Midbrain (tissue), 1 donor: ENCODE results near the gene S100P.
A peak's percentile ranks its signal among the peaks of the same experiment; 100 is the strongest.
"Not testable (repeated sequence)": the region's sequence is repeated elsewhere in the genome, so short reads cannot be mapped to it uniquely, and the experiment has no call there.

Experiments used
- DNase-seq: peaks from one replicate; lab custom pipeline; 2025; lab: John Stamatoyannopoulos, UW

Gene S100P

DNA sequence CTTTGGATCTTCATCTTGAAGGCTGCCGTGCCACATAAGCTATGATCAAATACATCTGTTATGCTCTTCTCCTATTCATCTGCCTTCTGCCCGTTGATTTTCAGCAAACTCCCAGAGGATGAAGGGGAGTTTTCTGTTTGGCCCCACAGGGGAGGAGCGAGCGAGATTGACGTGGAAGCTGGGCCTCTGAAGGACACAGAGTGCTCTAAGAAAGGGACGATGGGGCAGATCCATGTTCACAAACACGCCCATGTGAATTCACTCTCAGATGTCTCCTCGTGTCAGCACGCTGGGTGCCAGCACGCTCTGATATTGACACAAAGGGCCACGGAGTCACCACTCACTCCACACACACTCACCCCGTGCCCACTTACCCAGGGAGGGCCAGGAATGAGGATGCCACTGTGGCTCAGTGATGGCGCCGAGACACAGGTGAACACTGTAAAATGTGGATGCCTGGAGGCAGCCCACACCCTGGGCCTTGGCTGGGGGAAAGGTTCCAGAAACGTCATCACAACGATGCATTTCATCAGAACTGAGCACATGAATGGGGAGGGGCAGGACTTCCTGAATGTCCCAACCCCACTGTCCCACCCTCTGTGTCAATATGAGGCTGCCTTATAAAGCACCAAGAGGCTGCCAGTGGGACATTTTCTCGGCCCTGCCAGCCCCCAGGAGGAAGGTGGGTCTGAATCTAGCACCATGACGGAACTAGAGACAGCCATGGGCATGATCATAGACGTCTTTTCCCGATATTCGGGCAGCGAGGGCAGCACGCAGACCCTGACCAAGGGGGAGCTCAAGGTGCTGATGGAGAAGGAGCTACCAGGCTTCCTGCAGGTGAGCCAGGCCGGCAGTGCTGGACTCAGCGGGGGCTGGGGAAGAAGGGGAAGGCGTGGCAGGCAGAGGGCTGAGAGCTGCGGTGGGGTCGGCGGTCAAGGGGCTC, at the start of gene S100P:
S100P (plus strand) TSS at position 648 of the 946 bp plus-strand sequence; CDS start at position 703, 55 bp downstream.
- DNase-seq: no peak

DNA sequence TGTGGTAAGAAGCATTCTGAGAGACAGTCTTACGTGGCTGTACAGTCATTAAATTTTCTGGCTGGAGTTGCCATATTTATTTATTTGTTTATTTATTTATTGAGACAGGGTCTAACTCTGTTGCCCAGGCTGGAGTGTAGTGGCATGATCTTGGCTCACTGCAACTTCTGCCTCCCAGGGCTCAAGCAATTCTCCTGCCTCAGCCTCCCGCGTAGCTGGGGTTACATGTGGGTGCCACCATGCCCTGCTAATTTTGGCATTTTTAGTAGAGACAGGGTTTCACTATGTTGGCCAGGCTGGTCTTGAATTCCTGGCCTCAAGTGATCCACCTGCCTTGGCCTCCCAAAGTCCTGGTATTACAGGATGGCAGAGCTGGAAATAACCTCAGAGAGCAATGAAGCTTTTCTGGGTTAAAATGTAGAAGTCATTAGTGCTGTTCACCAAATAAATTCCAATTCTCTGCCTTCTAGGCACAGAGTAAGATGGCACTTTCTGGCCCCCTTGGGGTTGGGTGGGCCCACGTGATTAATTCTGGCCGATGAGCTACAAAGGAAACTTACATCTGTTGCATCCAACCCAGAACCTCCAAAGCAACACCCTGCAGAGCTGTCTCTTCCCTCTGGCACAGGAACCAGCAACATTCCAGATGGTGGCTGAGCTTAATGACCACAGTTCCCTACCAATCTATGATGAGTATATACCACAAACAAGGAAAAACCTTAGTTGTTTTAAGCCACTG, 48.7 kb upstream of the S100P start:
- no peak for DNase-seq

DNA sequence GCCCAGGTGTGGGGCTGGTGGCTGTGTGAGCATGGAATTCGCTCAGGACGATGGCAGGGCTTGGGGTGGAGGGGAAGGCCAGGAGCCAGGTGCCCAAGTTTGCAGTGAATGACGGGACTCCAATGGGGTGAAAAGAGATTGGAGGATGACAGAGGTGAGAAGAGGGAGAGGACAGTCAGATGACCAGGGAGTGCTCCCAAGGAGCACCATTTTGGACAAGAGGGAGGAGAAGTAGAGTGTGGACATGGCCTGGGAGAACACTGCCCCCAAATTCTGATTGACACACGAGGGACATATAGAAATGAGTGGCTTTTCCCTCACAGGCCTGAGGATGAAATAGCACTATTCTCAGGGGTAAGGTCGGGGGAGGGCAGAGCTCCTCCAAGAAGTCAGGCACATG, 46.5 kb upstream of the S100P start:
- no peak for DNase-seq

- no peak for DNase-seq
Measured at GRCh38 chr4:6647582-6648230, 46.0 kb upstream of the S100P start.

GRCh38 chr4:6649216-6649615, 44.5 kb upstream of the S100P start:
- no peak for DNase-seq

GRCh38 chr4:6654211-6654610, 39.5 kb upstream of the S100P start:
- DNase-seq: not testable (repeated sequence)

DNA sequence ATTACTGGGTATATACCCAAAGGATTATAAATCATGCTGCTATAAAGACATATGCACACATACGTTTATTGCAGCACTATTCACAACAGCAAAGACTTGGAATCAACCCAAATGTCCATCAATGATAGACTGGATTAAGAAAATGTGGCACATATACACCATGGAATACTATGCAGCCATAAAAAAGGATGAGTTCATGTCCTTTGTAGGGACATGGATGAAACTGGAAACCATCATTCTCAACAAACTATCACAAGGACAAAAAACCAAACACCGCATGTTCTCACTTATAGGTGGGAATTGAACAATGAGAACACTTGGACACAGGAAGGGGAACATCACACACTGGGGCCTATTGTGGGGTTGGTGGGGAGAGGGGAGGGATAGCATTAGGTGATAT, 38.4 kb upstream of the S100P start:
- not testable (repeated sequence) for DNase-seq

GRCh38 chr4:6655924-6656323, 37.8 kb upstream of the S100P start:
- DNase-seq: no peak

DNA sequence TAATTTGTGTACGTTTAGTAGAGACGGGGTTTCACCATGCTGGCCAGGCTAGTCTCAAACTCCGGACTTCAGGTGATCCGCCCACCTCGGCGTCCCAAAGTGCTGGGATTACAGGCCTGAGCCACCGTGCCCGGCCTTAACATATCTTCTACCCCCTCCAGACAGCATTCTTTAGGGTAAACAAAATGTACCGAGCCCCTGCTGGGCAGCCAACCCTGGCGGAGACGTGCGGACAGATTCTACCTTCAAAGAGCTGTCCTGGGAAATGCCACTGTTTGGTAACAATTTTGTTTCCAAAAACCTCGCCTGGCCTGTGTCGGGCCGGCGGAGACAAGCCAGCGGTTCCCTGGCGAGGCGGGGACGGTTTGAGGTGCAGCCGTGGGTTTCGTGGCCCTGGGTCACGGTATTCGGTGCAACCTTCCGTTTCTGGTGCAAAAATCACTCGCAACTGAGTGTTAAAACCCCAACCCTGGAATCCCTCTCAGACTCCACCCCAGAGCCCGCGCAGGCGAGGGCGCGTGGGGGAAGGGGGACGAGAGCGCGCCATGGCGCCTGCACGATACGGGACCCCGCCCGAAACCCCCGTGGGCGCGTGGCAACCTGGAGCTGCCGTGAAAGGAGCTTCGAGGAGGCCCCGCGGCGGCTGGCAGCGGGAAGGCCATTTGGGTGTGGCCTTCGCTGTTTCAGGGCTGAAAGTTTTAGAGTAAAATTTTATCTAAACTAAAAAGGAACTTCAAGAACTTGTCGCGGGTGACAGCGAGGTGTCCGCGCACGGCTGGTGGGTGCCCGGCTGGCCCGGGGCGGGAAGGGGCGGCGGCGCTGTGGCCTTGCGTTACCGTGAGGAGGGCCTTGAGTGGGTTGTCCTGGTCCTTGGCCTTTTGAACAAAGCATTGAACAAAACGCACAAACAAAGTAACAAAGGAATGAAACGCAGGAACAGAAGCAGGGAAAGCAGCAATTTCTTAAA, 36.2 kb upstream of the S100P start:
- no peak for DNase-seq

DNA sequence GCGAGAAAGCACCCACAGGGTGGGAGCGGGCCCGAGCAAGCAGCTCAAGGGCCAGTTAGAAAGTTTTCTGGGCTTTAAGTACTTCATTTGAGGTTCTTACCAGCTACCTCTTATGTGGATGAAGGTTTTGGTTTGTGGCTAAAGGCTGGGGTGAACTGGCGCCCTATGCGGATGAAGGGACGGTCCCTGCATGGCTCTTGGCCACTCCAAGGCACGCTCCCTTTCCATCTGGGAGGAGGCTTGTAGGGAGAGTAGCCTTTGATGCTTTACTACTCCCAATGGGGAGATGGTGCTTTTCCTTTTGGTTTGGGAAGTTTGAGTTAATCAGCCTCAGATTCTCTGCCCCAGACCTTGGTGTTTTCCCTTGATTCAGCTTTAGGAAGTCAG, 35.5 kb upstream of the S100P start:
- no peak for DNase-seq

DNA sequence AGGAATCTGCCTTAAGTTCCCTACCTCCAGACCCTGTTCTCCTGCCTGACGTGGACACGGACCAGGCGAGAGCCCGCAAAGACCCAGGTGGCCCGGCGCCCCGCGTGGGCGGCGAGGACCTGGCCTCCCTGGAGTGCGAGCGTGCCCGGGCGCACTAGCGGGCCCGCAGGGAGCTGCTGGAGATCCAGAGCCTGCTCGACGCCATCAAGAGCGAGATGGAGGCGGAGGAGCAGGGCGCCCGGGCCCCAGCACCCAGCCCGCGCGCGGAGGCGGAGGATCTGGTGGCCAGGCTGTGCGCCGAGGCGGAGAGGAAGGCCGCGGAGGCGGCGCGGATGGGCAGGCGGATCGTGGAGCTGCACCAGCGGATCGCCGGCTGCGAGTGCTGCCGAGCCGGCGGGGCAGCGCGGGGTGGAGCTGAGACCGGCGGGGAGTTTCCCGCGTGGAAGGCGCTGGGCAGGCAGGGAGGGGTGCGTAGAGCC, 35.0 kb upstream of the S100P start:
- peak; percentile 4 for DNase-seq

DNA sequence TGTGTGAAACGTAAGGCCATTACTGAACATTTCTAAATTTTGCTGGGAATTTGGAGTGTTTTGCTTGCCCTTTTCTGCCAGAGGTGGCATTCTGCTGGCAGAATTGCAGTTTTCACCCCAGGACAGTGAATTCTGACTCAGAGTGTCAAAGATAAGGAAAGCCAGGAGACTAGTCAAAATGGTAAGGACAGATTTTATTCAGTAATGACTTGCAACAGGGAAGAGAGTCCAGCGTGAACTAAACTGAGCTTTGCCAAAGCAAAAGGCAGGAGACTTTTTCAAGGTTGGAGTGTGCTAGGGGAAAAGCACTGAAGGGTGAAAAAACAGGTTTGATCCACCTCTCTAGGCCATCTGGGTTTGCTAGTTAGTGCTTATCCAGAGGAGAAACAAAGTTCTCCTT, 33.8 kb upstream of the S100P start:
- no peak for DNase-seq

DNA sequence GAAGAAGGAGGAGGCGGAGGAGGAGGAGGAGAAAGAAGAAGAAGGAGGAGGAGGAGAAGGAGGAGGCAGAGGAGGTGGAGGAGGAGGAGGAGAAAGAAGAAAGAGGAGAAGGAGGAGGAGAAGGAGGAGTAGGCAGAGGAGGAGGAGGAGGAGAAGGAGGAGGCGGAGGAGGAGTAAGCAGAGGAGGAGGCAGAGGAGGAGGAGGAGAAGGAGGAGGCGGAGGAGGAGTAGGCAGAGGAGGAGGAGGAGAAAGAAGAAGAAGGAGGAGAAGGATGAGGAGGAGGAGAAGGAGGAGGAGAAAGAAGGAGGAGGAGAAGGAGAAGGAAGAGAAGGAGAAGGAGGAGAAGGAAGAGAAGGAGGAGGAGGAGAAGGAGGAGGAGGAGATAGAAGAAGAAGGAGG, 33.2 kb upstream of the S100P start:
- no peak for DNase-seq

- DNase-seq: no peak
Measured at GRCh38 chr4:6662591-6662990, 31.1 kb upstream of the S100P start.

DNA sequence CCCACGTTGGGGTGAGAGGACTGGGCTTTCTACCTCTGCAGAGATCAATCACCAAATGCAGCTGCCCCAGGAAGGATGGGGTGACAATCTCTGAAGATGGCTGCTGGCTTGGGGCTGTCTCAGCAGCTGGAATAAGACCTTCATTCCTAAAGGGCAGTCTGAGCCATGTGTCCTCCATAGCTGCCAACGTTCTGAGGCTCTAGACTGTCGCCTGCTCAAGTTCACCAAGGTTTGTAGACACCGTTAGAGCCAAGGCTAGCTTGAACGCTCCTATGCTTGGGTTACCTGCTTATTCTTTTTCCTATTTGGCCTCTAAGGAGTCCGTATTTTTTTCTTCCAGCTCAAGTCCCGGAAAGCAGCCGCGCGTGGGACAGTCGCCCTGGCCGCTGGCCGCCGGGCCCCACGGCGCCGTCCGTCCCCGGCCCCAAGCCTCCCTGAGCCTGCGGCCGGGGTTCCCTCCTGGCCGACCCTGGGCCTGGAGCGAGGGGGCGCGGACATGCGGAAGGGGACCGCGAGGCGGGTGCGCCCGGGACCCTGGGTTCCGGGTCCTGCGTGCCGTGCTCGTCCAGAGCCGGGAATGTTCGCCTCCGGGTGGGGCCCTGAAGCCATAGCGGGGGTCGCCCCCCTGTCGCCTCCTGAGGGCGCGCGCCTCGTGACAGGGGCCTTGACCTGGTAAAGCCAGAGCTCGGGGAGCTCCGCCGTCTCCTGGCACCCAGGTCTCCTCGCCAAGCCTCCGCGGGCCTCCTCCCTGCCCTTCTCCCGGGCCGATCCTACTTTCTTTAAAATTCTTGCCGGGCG, 29.9 kb upstream of the S100P start:
- DNase-seq: no peak

DNA sequence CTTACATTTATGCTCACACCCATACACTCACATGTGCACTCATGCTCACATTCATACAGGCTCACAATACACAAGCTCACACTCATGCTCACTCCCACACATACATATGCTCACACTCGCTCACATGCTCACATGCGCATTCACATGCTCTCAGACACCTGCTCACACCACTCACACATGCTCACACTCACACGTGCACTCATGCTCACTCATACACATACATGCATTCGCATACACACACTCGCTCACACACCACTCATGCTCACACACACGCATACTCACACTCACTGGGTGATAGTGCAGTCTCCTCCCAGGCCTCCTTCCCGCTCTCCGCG, 28.4 kb upstream of the S100P start:
- no peak for DNase-seq

DNA sequence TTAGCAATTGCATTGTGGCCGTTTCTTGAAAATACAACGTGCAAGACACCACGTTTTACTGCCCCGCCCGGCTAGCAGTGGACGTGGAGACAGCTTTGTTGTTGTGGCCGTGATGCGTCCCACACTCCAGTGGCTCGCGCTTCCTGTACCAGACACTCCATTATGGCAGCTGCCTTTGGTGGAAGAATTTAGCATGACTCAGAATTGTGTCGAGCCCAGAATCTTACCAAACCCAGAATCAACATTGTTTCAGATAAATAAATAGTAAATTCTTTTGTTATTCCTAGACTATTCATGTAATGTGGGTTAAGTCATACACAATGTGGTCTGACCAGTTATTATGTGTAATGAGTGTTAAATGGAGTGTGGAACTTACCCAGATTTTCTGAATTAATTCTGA, 25.3 kb upstream of the S100P start:
- no peak for DNase-seq

- no peak for DNase-seq
Measured at GRCh38 chr4:6671648-6672047, 22.0 kb upstream of the S100P start.

GRCh38 chr4:6672131-6672530, 21.5 kb upstream of the S100P start:
- no peak for DNase-seq

GRCh38 chr4:6672541-6673190, 21.0 kb upstream of the S100P start:
- DNase-seq: not testable (repeated sequence)
